HFFc6 (cell line): ENCODE data around the gene BLMH. TPM values are rescaled to one million over a fixed set of nuclear protein-coding genes. Genes with fewer than 3 reads are reported as not detected.

Experiments used
- DNase-seq: peaks from one replicate; pipeline ENCODE4 v3.0.0-alpha.2; 2018
- H3K27ac Mint-ChIP-seq: 2 replicates; pipeline ENCODE4 v1.8.0; 2020; ENCODE audit warnings: mild to moderate bottlenecking, mixed read lengths
- H3K27me3 Mint-ChIP-seq: 2 replicates; pipeline ENCODE4 v1.8.0; 2021; ENCODE audit warnings: mild to moderate bottlenecking, moderate library complexity, mixed read lengths; ENCODE audit not compliant: insufficient read depth
- H3K36me3 Mint-ChIP-seq: 2 replicates; pipeline ENCODE4 v1.8.0; 2021; ENCODE audit warnings: low read depth, mixed read lengths
- H3K4me1 Mint-ChIP-seq: 2 replicates; pipeline ENCODE4 v1.8.0; 2020; ENCODE audit warnings: low read depth, mixed read lengths
- H3K4me3 Mint-ChIP-seq: 2 replicates; pipeline ENCODE4 v1.8.0; 2020; ENCODE audit warnings: mild to moderate bottlenecking, moderate library complexity, mixed read lengths
- H3K9me3 Mint-ChIP-seq: 2 replicates; pipeline ENCODE4 v1.8.0; 2020; ENCODE audit warnings: mild to moderate bottlenecking, mixed read lengths
- total RNA-seq, 6 experiments: library from RNA; stranded (reverse); fragmentation: NEBNext Ultra II Directional; extraction: Animal tissue kit (Norgen Biotek cat#: 25700); gene quantifications; 2 replicates in 1 of 6; 3 replicates in 5 of 6; pipeline ENCODE4 v1.2.3, GENCODE V29; 2021
- TF ChIP-seq, protein P1 (sequence below): fragments of 200-600 bp; sonication (generic); IDR thresholded peaks from 2 replicates; pipeline ENCODE4 v1.5.0; 2021; ENCODE audit warnings: antibody characterized with exemption, mild to moderate bottlenecking

BLMH gene
- total RNA-seq, 6 experiments from 2014 or later = 20.0 to 24.6 (median 22.4) TPM

DNA sequence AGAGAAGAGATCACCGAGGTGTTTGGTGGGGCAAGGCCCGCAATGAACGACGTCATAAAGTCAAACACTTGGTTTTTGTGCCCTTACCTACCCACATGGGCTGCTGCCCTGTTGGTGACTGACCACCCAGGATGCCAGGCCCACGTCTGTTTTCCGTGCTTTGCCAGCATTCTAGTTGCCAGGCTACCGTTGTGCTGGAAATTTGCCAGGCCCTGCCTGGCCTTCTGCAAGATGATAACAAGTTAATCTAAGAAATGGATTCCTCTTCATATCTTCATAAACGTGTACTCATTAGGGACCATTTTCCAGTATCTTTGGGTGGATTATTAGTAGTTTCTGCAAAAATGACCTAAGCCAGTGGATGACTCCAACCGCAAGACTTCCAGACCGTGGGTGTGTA, 91.6 kb downstream of the BLMH start:
- peaks cover 2% of the 10 kb centered on the region for H3K27me3 Mint-ChIP-seq
- no peak for DNase-seq
- peaks cover 16% of the 10 kb centered on the region for H3K4me1 Mint-ChIP-seq
- no peak overlapping the region for H3K4me3 Mint-ChIP-seq
- no peak overlapping the region for H3K27ac Mint-ChIP-seq
- no peaks in the 10 kb centered on the region for H3K9me3 Mint-ChIP-seq
- TF ChIP-seq, protein P1, sequence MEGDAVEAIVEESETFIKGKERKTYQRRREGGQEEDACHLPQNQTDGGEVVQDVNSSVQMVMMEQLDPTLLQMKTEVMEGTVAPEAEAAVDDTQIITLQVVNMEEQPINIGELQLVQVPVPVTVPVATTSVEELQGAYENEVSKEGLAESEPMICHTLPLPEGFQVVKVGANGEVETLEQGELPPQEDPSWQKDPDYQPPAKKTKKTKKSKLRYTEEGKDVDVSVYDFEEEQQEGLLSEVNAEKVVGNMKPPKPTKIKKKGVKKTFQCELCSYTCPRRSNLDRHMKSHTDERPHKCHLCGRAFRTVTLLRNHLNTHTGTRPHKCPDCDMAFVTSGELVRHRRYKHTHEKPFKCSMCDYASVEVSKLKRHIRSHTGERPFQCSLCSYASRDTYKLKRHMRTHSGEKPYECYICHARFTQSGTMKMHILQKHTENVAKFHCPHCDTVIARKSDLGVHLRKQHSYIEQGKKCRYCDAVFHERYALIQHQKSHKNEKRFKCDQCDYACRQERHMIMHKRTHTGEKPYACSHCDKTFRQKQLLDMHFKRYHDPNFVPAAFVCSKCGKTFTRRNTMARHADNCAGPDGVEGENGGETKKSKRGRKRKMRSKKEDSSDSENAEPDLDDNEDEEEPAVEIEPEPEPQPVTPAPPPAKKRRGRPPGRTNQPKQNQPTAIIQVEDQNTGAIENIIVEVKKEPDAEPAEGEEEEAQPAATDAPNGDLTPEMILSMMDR = no peak
- no peaks in the 10 kb centered on the region for H3K36me3 Mint-ChIP-seq

DNA sequence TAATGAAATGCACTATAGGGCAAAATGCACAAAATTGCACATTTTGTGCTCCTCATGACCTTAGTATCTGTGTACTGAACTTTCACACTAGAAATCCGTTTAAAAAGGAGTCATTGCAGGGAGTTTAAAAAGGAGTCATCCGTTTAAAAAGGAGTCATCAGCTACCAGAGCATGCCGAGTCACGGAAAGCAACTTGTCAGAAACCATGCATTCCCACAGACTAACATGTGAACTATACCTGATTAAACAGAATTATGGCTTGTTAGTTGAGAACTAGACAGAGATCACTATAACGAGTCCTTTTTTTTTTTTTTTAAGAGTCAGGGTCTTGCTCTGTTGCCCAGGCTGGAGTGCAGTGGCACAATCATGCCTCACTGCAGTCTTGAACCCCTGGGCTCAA, 92.1 kb downstream of the BLMH start:
- TF ChIP-seq, protein P1 = no peak
- Mint-ChIP-seq H3K27me3 (peaks cover 2% of the 10 kb centered on the region; the same call in 1 of the 2 replicates), H3K27ac (no peak overlapping the region), H3K4me1 (peaks cover 16% of the 10 kb centered on the region), H3K4me3 (no peak overlapping the region), H3K9me3 (no peaks in the 10 kb centered on the region), H3K36me3 (no peaks in the 10 kb centered on the region)
- DNase-seq = no peak

Other genes with a start within 250 kb of the BLMH start
- 10 to 100 TPM; 19.4 to 28.1 (median 27.0) TPM for gene NSRP1, start 175.1 kb downstream of the BLMH start, total RNA-seq
- gene SLC6A4, start 56.2 kb downstream of the BLMH start, total RNA-seq = not detected
- not detected for gene TMIGD1, start 42.1 kb upstream of the BLMH start, total RNA-seq
- 10 to 100 TPM; 45.9 to 57.4 (median 49.7) TPM for gene CPD, start 87.0 kb upstream of the BLMH start, total RNA-seq
- gene GOSR1, start 185.5 kb upstream of the BLMH start, total RNA-seq = 10 to 100 TPM; 41.2 to 47.6 (median 43.9) TPM